Measurements from ENCODE around the gene KIFC1. TPM values are rescaled to one million over a fixed set of nuclear protein-coding genes. Genes with fewer than 3 reads are reported as not detected.
A peak's percentile ranks its signal among the peaks of the same experiment; 100 is the strongest.

KIFC1 gene
- total and polyA plus RNA-seq, 9 of the 15 experiments (the other 6 are each of a cell fraction or from before 2014, with no cell fraction given) = 1.3 to 95.2 (median 76.9) TPM

- TF ChIP-seq NR0B1 (IDR thresholded peaks at IDR 0.05; ENCODE audit: partially characterized antibody) (no peak), SMARCA4 (IDR thresholded peaks at IDR 0.05) (peak; percentile 28; the same call in 1 of the 2 replicates), TARDBP (IDR thresholded peaks at IDR 0.05) (no peak), ZNF639 (CRISPR knock-in tag; conservative IDR thresholded peaks at IDR 0.05 in 1 of 2, IDR thresholded peaks at IDR 0.05 in 1 of 2) (no peak), SAFB2 (IDR thresholded peaks at IDR 0.05; ENCODE audit: borderline replicate concordance, low read depth, low read length, severe bottlenecking) (no peak), SREBF1 (IDR thresholded peaks at IDR 0.05; ENCODE audit: borderline replicate concordance, low read depth, low read length) (no peak), IFI16 (CRISPR knock-in tag; IDR thresholded peaks at IDR 0.05) (no peak), ELF1 (tag; IDR thresholded peaks at IDR 0.05) (no peak), MAFG (tag; conservative IDR thresholded peaks at IDR 0.05) (no peak), EGR1 (conservative IDR thresholded peaks at IDR 0.05) (no peak), FOSL1 (tag; conservative IDR thresholded peaks at IDR 0.05) (peak; percentile 86), ZNF586 (CRISPR knock-in tag; conservative IDR thresholded peaks at IDR 0.05) (no peak), ETS1 (conservative IDR thresholded peaks at IDR 0.05; ENCODE audit: control insufficient read depth, low read depth, low read length) (no peak), PREB (CRISPR knock-in tag; IDR thresholded peaks at IDR 0.05) (0 out of 2 replicates have a peak, but pooled peaks have one; percentile 46), ZHX1 (conservative IDR thresholded peaks at IDR 0.05; ENCODE audit: low read length) (no peak), JUND (IDR thresholded peaks at IDR 0.05; ENCODE audit: borderline replicate concordance, low read depth, low read length) (peak; percentile 81; the same call in 1 of the 2 replicates), JUND (tag; IDR thresholded peaks at IDR 0.05; ENCODE audit: borderline replicate concordance, low read depth, low read length) (peak; percentile 84; the same call in 2 of the 3 replicates), STAT5A (IDR thresholded peaks at IDR 0.05; ENCODE audit: borderline replicate concordance, low read length) (no peak), MTA1 (IDR thresholded peaks at IDR 0.05; ENCODE audit: borderline replicate concordance) (no peak)
Observed at GRCh38 chr6:33459226-33459625, 67.6 kb downstream of the KIFC1 start (continued).
